GM18867 (cell line): ENCODE measurements around the gene TUBB8.
"Not testable (repeated sequence)": the region's sequence is repeated elsewhere in the genome, so short reads cannot be mapped to it uniquely, and the experiment has no call there.

Source experiments
- ATAC-seq: cut with Tn5 transposase; IDR thresholded peaks from one replicate; pipeline ENCODE4 v1.9.1; 2021; ENCODE audit warnings: mild to moderate bottlenecking, moderate library complexity; ENCODE audit not compliant: unreplicated experiment

Gene TUBB8

GRCh38 chr10:49926-50325 is 830 bp upstream of the TUBB8 start:
- ATAC-seq: not testable (repeated sequence)

DNA sequence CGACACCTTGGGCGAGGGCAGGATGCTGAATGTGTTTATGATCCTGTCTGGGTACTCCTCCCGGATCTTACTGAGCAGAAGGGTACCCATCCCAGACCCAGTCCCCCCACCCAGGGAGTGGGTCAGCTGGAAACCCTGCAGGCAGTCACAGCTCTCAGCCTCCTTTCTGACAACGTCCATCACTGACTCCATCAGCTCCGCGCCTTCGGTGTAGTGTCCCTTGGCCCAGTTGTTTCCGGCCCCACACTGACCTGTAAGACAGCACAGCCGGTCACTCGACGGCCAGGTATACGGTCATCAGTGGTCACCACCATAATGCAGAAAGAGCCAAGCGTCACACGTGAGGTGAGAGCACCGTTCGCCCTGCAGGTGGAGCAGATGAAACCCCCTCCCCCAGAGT is 1.2 kb downstream of the TUBB8 start:
- ATAC-seq: not testable (repeated sequence)

- not testable (repeated sequence) for ATAC-seq
These were observed 35.8 kb downstream of the TUBB8 start for GRCh38 chr10:13315-13635.

- ATAC-seq: not testable (repeated sequence)
These were observed 36.4 kb downstream of the TUBB8 start for GRCh38 chr10:12444-13314.

GRCh38 chr10:11260-11659 is 37.8 kb downstream of the TUBB8 start:
- not testable (repeated sequence) for ATAC-seq

DNA sequence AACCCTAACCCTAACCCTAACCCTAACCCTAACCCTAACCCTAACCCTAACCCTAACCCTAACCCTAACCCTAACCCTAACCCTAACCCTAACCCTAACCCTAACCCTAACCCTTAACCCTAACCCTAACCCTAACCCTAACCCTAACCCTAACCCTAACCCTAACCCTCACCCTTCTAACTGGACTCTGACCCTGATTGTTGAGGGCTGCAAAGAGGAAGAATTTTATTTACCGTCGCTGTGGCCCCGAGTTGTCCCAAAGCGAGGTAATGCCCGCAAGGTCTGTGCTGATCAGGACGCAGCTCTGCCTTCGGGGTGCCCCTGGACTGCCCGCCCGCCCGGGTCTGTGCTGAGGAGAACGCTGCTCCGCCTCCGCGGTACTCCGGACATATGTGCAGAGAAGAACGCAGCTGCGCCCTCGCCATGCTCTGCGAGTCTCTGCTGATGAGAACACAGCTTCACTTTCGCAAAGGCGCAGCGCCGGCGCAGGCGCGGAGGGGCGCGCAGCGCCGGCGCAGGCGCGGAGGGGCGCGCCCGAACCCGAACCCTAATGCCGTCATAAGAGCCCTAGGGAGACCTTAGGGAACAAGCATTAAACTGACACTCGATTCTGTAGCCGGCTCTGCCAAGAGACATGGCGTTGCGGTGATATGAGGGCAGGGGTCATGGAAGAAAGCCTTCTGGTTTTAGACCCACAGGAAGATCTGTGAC is 38.7 kb downstream of the TUBB8 start:
- not testable (repeated sequence) for ATAC-seq
